ENCODE measurements around the gene TCOF1. TPM values are rescaled to one million over a fixed set of nuclear protein-coding genes. Genes with fewer than 3 reads are reported as not detected.
A peak's percentile ranks its signal among the peaks of the same experiment; 100 is the strongest.

The TCOF1 gene
- total and polyA plus RNA-seq, 4 experiments from 2014 or later: 0.21 to 59.9 (median 42.3) TPM

DNA sequence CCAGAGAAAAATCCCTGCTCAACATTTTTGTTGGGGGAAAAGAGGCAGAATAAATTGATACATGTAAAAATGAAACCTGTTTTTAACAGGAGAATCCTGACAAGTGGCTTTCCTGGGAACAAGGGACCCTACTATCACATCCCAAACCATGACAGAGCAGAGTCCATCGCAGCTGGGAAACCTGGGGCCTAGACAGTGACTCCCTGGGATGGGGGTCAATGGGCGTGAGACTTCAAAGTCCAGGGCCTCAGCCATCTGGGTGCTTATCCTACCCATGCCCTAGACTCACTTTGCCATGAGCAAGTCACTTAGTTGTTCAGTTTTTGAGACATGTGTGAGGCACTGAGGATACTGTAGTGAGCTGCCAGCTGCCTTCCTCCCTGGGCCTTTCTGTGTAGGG lies 5.7 kb downstream of the TCOF1 start:
- Histone ChIP-seq H3K36me3 (ENCODE audit: insufficient read depth, low read length) (peaks cover 62% of the 10 kb centered on the region), H3K27me3 (ENCODE audit: insufficient read depth, low read length) (no peaks in the 10 kb centered on the region), H3K4me3 (ENCODE audit: low read length in 2 of 2) (no peak overlapping the region), H3K4me1 (ENCODE audit: insufficient read depth, low read length) (peaks cover 19% of the 10 kb centered on the region), H3K27ac (ENCODE audit: low read depth, low read length) (no peak overlapping the region), H3K9me3 (ENCODE audit: control insufficient read depth in 1 of 2, low read length in 2 of 2) (no peaks in the 10 kb centered on the region)
- Mint-ChIP-seq H3K9me3 (no peaks in the 10 kb centered on the region), H3K27me3 (no peaks in the 10 kb centered on the region), H3K27ac (peak overlapping the region in 1 of 7 donors; percentile 36), H3K4me1 (peaks cover 30 to 48% (median 37%) of the 10 kb centered on the region in 4 donors), H3K4me3 (no peak overlapping the region), H3K36me3 (peaks cover 41 to 69% of the 10 kb centered on the region in 2 donors)
- DNase-seq: no peak
- intact Hi-C loops (cut with micrococcal nuclease): no loop called here
- ChIA-PET CTCF (ENCODE audit: partially characterized antibody) (interaction anchor here (1.2 to 3.5 kb wide), 3 partner anchors 12 to 73 kb away, joined by 3 to 21 read pairs (median 8); no protein-coding TSS in a partner anchor), POLR2A (ENCODE audit: partially characterized antibody) (interaction anchor here (1.3 kb wide), 1 partner anchor 50 kb away, joined by 3 read pairs; the partner anchor contains the start of gene CD74)

- peaks cover 70% of the 10 kb centered on the region for H3K36me3 ChIP-seq (ENCODE audit: insufficient read depth, low read length)
- POLR2A ChIA-PET (ENCODE audit: partially characterized antibody): interaction anchor here (1.3 kb wide), 1 partner anchor 49 kb away, joined by 3 read pairs; the partner anchor contains the start of gene CD74
These were observed 6.5 kb downstream of the TCOF1 start for GRCh38 chr5:150364004-150364403.

DNA sequence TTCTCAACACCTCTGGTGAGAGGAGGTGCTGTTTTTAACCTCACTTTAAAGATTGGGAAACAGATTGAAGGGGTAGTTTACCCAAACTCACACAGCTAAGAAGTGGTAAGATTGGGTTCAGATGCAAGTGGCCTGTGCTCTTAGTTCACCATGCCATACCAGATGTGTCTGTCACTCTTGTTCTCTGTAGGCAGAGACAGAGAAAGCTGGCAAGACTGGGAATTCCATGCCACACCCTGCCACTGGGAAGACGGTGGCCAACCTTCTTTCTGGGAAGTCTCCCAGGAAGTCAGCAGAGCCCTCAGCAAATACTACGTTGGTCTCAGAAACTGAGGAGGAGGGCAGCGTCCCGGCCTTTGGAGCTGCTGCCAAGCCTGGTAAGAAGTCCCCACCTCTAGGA lies 11.0 kb downstream of the TCOF1 start:
- H3K4me3 Mint-ChIP-seq: no peak overlapping the region
- POLR2A ChIA-PET (ENCODE audit: partially characterized antibody): no interaction called here
- H3K27ac ChIP-seq (ENCODE audit: low read depth, low read length): no peak overlapping the region
- no peak for DNase-seq
- no peaks in the 10 kb centered on the region for H3K27me3 Mint-ChIP-seq
- intact Hi-C loops (cut with micrococcal nuclease): no loop called here
- H3K36me3 ChIP-seq (ENCODE audit: insufficient read depth, low read length): peaks cover 86% of the 10 kb centered on the region
- CTCF ChIA-PET (ENCODE audit: partially characterized antibody): interaction anchor here (1.4 to 1.6 kb wide), 2 partner anchors 18 kb away, joined by 3 to 5 read pairs; no protein-coding TSS in a partner anchor
- no peak overlapping the region for H3K4me3 ChIP-seq (ENCODE audit: low read length in 2 of 2)
- H3K27me3 ChIP-seq (ENCODE audit: insufficient read depth, low read length): no peaks in the 10 kb centered on the region
- no peaks in the 10 kb centered on the region for H3K9me3 Mint-ChIP-seq
- no peak overlapping the region for H3K27ac Mint-ChIP-seq
- peaks cover 0 to 4% (median 2%) of the 10 kb centered on the region in 4 donors for H3K4me1 Mint-ChIP-seq
- H3K4me1 ChIP-seq (ENCODE audit: insufficient read depth, low read length): no peaks in the 10 kb centered on the region
- no peaks in the 10 kb centered on the region for H3K9me3 ChIP-seq (ENCODE audit: control insufficient read depth in 1 of 2, low read length in 2 of 2)
- peaks cover 49 to 79% of the 10 kb centered on the region in 2 donors for H3K36me3 Mint-ChIP-seq

More at GRCh38 chr5:150364004-150364403, 6.5 kb downstream of the TCOF1 start:
- Mint-ChIP-seq H3K9me3 (no peaks in the 10 kb centered on the region), H3K4me1 (peaks cover 24 to 40% (median 32%) of the 10 kb centered on the region in 4 donors), H3K27ac (no peak overlapping the region), H3K36me3 (peaks cover 42 to 73% of the 10 kb centered on the region in 2 donors), H3K27me3 (no peaks in the 10 kb centered on the region), H3K4me3 (no peak overlapping the region)
- intact Hi-C loops (cut with micrococcal nuclease): no loop called here
- CTCF ChIA-PET (ENCODE audit: partially characterized antibody): interaction anchor here (1.8 to 3.5 kb wide), 2 partner anchors 13 to 72 kb away, joined by 8 to 21 read pairs; no protein-coding TSS in a partner anchor
- Histone ChIP-seq H3K9me3 (ENCODE audit: control insufficient read depth in 1 of 2, low read length in 2 of 2) (no peaks in the 10 kb centered on the region), H3K27me3 (ENCODE audit: insufficient read depth, low read length) (no peaks in the 10 kb centered on the region), H3K4me3 (ENCODE audit: low read length in 2 of 2) (no peak overlapping the region), H3K27ac (ENCODE audit: low read depth, low read length) (no peak overlapping the region), H3K4me1 (ENCODE audit: insufficient read depth, low read length) (peaks cover 11% of the 10 kb centered on the region)
- no peak for DNase-seq

DNA sequence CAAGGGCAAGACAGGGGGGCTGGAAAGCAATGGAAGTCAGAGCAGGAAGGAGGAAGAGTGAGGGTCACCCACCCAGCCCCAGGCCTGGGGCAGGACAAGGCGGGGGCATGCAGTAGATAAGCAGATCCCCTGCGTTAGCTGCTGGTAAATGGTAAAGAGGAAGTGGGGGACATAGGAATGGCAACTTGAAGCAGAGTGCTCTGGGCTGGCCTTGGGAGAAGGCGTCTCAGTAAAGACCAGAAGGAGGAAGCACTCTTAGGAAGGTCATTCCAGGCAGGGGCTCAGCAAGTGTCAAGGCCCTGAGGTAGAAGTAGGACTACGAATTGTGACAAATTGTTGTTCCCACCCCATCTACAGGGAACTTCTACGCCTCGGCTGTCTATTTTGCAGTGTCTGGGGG lies 15.1 kb downstream of the TCOF1 start:
- Histone ChIP-seq H3K27me3 (ENCODE audit: insufficient read depth, low read length) (no peaks in the 10 kb centered on the region), H3K4me1 (ENCODE audit: insufficient read depth, low read length) (no peaks in the 10 kb centered on the region), H3K4me3 (ENCODE audit: low read length in 2 of 2) (no peak overlapping the region), H3K9me3 (ENCODE audit: control insufficient read depth in 1 of 2, low read length in 2 of 2) (no peaks in the 10 kb centered on the region), H3K36me3 (ENCODE audit: insufficient read depth, low read length) (peaks cover 98% of the 10 kb centered on the region), H3K27ac (ENCODE audit: low read depth, low read length) (no peak overlapping the region)
- Mint-ChIP-seq H3K36me3 (peaks cover 56 to 85% of the 10 kb centered on the region in 2 donors), H3K27me3 (no peaks in the 10 kb centered on the region), H3K9me3 (no peaks in the 10 kb centered on the region), H3K4me3 (no peak overlapping the region), H3K4me1 (peaks cover 2 to 12% (median 9%) of the 10 kb centered on the region in 4 donors), H3K27ac (peak overlapping the region in 4 of 7 donors; percentile 11 to 73 (median 52))
- intact Hi-C loops (cut with micrococcal nuclease): no loop called here
- POLR2A ChIA-PET (ENCODE audit: partially characterized antibody): no interaction called here
- DNase-seq: no peak
- CTCF ChIA-PET (ENCODE audit: partially characterized antibody): no interaction called here

DNA sequence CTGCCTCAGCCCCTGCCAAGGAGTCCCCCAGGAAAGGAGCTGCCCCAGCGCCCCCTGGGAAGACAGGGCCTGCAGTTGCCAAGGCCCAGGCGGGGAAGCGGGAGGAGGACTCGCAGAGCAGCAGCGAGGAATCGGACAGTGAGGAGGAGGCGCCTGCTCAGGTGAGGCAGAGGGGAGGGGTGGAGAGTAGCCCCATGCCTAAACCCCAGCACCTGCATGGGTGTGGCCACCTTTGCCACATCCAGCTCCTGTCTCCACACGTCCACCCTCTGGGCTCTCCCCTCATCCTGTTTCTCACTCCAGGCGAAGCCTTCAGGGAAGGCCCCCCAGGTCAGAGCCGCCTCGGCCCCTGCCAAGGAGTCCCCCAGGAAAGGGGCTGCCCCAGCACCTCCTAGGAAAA lies 17.2 kb downstream of the TCOF1 start:
- H3K27ac ChIP-seq (ENCODE audit: low read depth, low read length): no peak overlapping the region
- ChIA-PET CTCF (ENCODE audit: partially characterized antibody) (no interaction called here), POLR2A (ENCODE audit: partially characterized antibody) (no interaction called here)
- H3K9me3 ChIP-seq (ENCODE audit: control insufficient read depth in 1 of 2, low read length in 2 of 2): no peaks in the 10 kb centered on the region
- no peak for DNase-seq
- H3K27me3 ChIP-seq (ENCODE audit: insufficient read depth, low read length): no peaks in the 10 kb centered on the region
- Mint-ChIP-seq H3K36me3 (peaks cover 63 to 88% of the 10 kb centered on the region in 2 donors), H3K4me3 (no peak overlapping the region), H3K27me3 (no peaks in the 10 kb centered on the region), H3K4me1 (peaks cover 2 to 16% (median 12%) of the 10 kb centered on the region in 4 donors), H3K27ac (peak overlapping the region in 1 of 7 donors; percentile 62), H3K9me3 (no peaks in the 10 kb centered on the region)
- no peaks in the 10 kb centered on the region for H3K4me1 ChIP-seq (ENCODE audit: insufficient read depth, low read length)
- H3K4me3 ChIP-seq (ENCODE audit: low read length in 2 of 2): no peak overlapping the region
- H3K36me3 ChIP-seq (ENCODE audit: insufficient read depth, low read length): peaks cover 98% of the 10 kb centered on the region
- intact Hi-C loops (cut with micrococcal nuclease): no loop called here

DNA sequence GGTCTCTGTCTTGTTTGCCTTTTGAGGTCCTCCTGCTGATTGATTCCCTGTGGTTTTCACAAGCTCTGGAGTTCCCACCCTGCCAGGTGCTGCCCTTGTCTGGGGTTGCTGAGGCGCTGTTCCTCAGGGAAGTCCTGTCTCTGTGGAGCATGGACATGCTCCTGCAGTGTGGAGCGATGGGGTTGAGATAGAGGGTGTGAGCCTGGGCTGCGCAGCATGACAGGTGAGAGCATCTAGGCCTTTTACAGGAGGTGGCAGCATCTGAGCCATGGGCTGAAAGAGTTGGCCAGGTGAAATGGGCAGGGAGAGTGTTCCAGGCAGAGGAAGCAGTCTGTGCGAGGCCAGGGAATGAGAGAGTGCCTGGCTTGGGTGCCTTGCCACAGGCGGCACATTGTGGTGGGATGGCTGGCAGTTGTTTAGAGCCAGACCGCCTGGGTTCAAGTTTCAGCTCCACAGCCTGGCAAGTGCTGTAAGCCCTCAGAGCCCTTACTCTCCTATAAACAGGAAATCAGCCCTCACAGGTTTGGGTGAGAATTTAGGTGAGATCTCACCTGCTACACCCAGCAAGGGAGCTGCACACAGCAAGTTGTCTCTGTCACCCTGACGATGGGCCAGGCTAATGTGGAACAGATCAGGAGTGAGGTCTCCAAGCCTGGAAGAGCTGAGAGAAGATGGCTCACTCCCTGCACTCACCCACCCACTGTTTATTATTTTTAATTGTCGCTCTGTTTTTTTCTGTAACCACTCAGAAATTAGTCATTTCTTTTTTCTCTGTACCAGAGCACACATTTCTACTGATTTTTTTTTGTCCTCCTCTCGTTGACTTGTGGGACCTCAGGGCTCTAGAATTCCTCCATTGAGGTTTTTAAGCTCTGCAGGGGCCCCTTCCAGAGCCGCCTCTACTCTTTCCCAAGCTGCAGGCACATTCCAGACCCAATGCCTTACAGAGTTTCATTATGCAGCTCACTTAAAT lies 19.6 kb downstream of the TCOF1 start:
- peaks cover 97% of the 10 kb centered on the region for H3K36me3 ChIP-seq (ENCODE audit: insufficient read depth, low read length)
- Mint-ChIP-seq H3K36me3 (peaks cover 64 to 86% of the 10 kb centered on the region in 2 donors), H3K27ac (peak overlapping the region; percentile 18 to 88 (median 84)), H3K27me3 (no peaks in the 10 kb centered on the region), H3K9me3 (no peaks in the 10 kb centered on the region), H3K4me3 (peak overlapping the region in 2 of 8 donors; percentile 25 to 63), H3K4me1 (peaks cover 2 to 16% (median 10%) of the 10 kb centered on the region in 4 donors)
- ChIA-PET POLR2A (ENCODE audit: partially characterized antibody) (interaction anchor here (1.4 kb wide), 1 partner anchor 19 kb away, joined by 5 read pairs; the partner anchor contains the start of gene TCOF1), CTCF (ENCODE audit: partially characterized antibody) (no interaction called here)
- no peaks in the 10 kb centered on the region for H3K9me3 ChIP-seq (ENCODE audit: control insufficient read depth in 1 of 2, low read length in 2 of 2)
- DNase-seq: no peak
- no peak overlapping the region for H3K4me3 ChIP-seq (ENCODE audit: low read length in 2 of 2)
- intact Hi-C loops (cut with micrococcal nuclease): no loop called here
- no peaks in the 10 kb centered on the region for H3K27me3 ChIP-seq (ENCODE audit: insufficient read depth, low read length)
- H3K4me1 ChIP-seq (ENCODE audit: insufficient read depth, low read length): no peaks in the 10 kb centered on the region
- no peak overlapping the region for H3K27ac ChIP-seq (ENCODE audit: low read depth, low read length)

All from CD4-positive, alpha-beta memory T cell (primary cell).